ENCODE results near the gene SLITRK3. TPM values are rescaled to one million over a fixed set of nuclear protein-coding genes. Genes with fewer than 3 reads are reported as not detected.

The SLITRK3 gene
- total RNA-seq, 1 experiment from 2014 or later, result 0.48 TPM

Other genes with a start within 250 kb of the SLITRK3 start
- gene SI, start 117.9 kb downstream of the SLITRK3 start, total RNA-seq (2021), result not detected in 2 replicates

Measured in H9 (cell line).